Suprapubic skin (tissue), 4 donors: ENCODE measurements around the gene RNASEH1. TPM values are rescaled to one million over a fixed set of nuclear protein-coding genes. Genes with fewer than 3 reads are reported as not detected.

ENCODE experiments used
- DNase-seq, 2 donors: peaks; one replicate each; pipeline ENCODE4 v3.0.0-alpha.2; 2019; ENCODE audit warnings: low spot score in 2 of 2
- H3K27ac ChIP-seq: fragments of 200-600 bp; sonication (generic); one replicate; pipeline ENCODE4 v1.5.1; 2019
- H3K27me3 ChIP-seq: fragments of 200-600 bp; sonication (generic); one replicate; pipeline ENCODE4 v1.5.1; 2019
- H3K36me3 ChIP-seq: fragments of 200-600 bp; sonication (generic); one replicate; pipeline ENCODE4 v1.5.1; 2019
- H3K4me1 ChIP-seq: fragments of 200-600 bp; sonication (generic); one replicate; pipeline ENCODE4 v1.5.1; 2019
- H3K4me3 ChIP-seq: fragments of 200-600 bp; sonication (generic); one replicate; pipeline ENCODE4 v1.5.1; 2019; ENCODE audit warnings: mild to moderate bottlenecking
- H3K9me3 ChIP-seq: fragments of 200-600 bp; sonication (generic); one replicate; pipeline ENCODE4 v1.5.1; 2019
- EP300 ChIP-seq: sonication (generic); formaldehyde crosslinking; IDR thresholded peaks from one replicate; pipeline ENCODE4 v1.6.1; 2017; ENCODE audit warnings: antibody characterized with exemption
- POLR2A ChIP-seq, 2 donors: fragments of 450-650 bp; IDR thresholded peaks; one replicate each; pipeline ENCODE4 v1.6.1; 2017; ENCODE audit warnings: antibody characterized with exemption in 2 of 2, mild to moderate bottlenecking in 2 of 2, moderate library complexity in 2 of 2
- POLR2AphosphoS5 ChIP-seq, 3 donors: sonication (generic); formaldehyde crosslinking; IDR thresholded peaks; one replicate each; pipeline ENCODE4 v1.6.1; 2017; ENCODE audit warnings: antibody characterized with exemption in 3 of 3
- WGBS: methylation state at CpG from one replicate; pipeline ENCODE4 v1.1.5; 2018; 5-methylcytosine and 5-hydroxymethylcytosine counted together
- total RNA-seq, 4 donors: library from RNA; depleted of rRNA; stranded (reverse); fragments of >200 nt; gene quantifications; one replicate each; pipeline ENCODE4 v1.1.0, GENCODE V29; 2016
- TF ChIP-seq, protein P1 (sequence below), 2 donors: fragments of 200-600 bp in 1 of 2; fragments of 450-650 bp in 1 of 2; sonication (generic) in 1 of 2; IDR thresholded peaks; one replicate each; pipeline ENCODE4 v1.5.1; 2016 to 2019; ENCODE audit warnings: antibody characterized with exemption in 2 of 2, mild to moderate bottlenecking in 1 of 2, moderate library complexity in 1 of 2

Gene RNASEH1
- total RNA-seq, 4 donors from 2014 or later, result 9.8 to 18.1 (median 15.4) TPM

DNA sequence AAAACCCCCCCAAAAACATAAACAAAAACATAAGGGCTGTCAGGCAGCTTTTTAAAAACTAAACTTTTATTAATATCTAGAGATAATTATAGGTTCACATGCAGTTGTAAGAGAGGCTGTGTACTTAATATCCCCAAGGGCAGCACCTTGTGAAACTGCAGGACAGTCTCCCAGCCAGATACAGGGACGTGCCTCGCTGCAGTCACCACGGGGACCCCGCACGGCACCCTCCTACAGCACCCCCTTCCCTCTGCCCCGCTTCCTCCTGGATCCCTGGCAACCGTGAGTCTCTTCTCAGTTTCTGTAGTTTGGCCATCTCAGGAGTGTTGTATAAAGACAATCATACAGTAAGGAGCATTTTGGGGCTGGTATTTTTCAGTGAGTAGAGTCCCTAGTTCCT, 30.0 kb upstream of the RNASEH1 start:
- WGBS, result 92% methylated on average over 7 of the region's 7 CpGs
- TF ChIP-seq POLR2AphosphoS5 (IDR thresholded peaks at IDR 0.05), result no peak
- H3K27ac ChIP-seq, result no peak overlapping the region
- H3K9me3 ChIP-seq, result no peaks in the 10 kb centered on the region
- no peak overlapping the region for H3K4me3 ChIP-seq
- DNase-seq, result no peak
- no peaks in the 10 kb centered on the region for H3K4me1 ChIP-seq
- no peaks in the 10 kb centered on the region for H3K27me3 ChIP-seq
- H3K36me3 ChIP-seq, result peaks cover 18% of the 10 kb centered on the region

DNA sequence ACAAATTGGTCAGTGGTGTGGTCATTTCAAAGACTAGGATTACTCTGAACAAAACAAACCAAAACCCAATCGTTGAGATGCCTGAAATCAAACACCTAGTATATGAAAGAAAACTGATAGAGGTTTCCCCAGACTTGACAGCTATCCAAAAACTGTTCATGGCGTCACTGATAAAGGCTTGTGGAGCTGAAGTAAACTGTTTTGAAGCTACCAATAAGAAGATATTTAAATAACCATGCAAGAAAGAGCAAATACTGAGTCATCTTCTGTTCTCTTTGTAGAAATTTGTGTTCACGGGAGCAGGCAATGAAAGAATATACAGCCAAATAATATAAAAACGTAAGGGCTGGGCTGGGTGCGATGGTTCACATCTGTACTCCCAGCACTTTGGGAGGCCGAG, 29.3 kb upstream of the RNASEH1 start:
- no peak overlapping the region for H3K27ac ChIP-seq
- no peak for DNase-seq
- 88% methylated on average over 6 of the region's 6 CpGs for WGBS

DNA sequence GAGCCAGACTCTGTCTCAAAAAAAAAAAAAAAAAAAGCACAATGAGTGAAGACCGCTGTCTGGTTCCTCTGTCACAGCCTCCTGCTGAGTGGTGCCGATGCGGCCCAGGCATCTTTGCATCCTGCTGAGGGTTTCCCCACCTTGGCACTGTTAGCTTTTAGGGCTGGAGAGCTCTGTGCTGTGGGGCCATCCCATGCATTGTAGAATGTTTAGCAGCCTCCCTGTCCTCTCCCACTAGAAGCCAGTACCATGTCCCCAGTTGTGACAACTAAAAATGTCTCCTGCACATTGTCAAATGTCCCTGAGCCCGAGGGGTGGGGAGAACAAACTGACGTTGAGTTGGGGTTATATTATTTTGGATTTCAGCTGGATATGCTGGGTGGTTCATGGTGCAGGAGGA, 28.9 kb upstream of the RNASEH1 start:
- WGBS, result 85% methylated on average over 5 of the region's 5 CpGs
- H3K4me3 ChIP-seq, result no peak overlapping the region
- no peaks in the 10 kb centered on the region for H3K9me3 ChIP-seq
- no peaks in the 10 kb centered on the region for H3K4me1 ChIP-seq
- no peak overlapping the region for H3K27ac ChIP-seq
- H3K27me3 ChIP-seq, result no peaks in the 10 kb centered on the region
- DNase-seq, result no peak
- H3K36me3 ChIP-seq, result peaks cover 24% of the 10 kb centered on the region
- TF ChIP-seq POLR2AphosphoS5 (IDR thresholded peaks at IDR 0.05) (no peak), POLR2A (IDR thresholded peaks at IDR 0.05) (no peak)
- TF ChIP-seq, protein P1, sequence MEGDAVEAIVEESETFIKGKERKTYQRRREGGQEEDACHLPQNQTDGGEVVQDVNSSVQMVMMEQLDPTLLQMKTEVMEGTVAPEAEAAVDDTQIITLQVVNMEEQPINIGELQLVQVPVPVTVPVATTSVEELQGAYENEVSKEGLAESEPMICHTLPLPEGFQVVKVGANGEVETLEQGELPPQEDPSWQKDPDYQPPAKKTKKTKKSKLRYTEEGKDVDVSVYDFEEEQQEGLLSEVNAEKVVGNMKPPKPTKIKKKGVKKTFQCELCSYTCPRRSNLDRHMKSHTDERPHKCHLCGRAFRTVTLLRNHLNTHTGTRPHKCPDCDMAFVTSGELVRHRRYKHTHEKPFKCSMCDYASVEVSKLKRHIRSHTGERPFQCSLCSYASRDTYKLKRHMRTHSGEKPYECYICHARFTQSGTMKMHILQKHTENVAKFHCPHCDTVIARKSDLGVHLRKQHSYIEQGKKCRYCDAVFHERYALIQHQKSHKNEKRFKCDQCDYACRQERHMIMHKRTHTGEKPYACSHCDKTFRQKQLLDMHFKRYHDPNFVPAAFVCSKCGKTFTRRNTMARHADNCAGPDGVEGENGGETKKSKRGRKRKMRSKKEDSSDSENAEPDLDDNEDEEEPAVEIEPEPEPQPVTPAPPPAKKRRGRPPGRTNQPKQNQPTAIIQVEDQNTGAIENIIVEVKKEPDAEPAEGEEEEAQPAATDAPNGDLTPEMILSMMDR (IDR thresholded peaks at IDR 0.05), result no peak

More for the DNA sequence above, 29.3 kb upstream of the RNASEH1 start:
- no peaks in the 10 kb centered on the region for H3K9me3 ChIP-seq
- H3K4me3 ChIP-seq, result no peak overlapping the region
- H3K36me3 ChIP-seq, result peaks cover 20% of the 10 kb centered on the region
- no peaks in the 10 kb centered on the region for H3K27me3 ChIP-seq
- no peaks in the 10 kb centered on the region for H3K4me1 ChIP-seq
- no peak for TF ChIP-seq POLR2A (IDR thresholded peaks at IDR 0.05)
- TF ChIP-seq EP300, result no peak
- TF ChIP-seq, protein P1 (IDR thresholded peaks at IDR 0.05), result no peak
- TF ChIP-seq POLR2AphosphoS5 (IDR thresholded peaks at IDR 0.05), result no peak

DNA sequence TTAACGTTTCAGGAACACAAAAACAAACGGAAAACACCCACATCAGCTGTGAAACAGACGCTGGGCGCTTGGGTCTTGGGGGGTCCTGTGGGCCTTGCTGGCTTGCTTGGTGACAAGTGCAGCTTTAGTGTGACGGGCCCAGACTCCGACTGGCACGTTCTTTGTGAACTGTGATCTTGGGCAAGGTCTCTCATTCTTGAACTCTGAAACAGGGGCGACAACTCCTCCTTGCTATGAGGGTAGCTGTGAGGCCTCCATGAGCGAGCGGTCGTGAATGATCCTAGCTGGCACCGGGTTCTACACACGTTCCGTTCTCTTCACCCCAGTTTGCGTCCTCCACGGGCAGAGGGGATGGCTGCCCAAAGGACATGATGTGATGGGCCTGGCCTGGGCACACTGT, 28.1 kb upstream of the RNASEH1 start:
- Histone ChIP-seq H3K4me3 (no peak overlapping the region), H3K27ac (no peak overlapping the region), H3K4me1 (no peaks in the 10 kb centered on the region)

DNA sequence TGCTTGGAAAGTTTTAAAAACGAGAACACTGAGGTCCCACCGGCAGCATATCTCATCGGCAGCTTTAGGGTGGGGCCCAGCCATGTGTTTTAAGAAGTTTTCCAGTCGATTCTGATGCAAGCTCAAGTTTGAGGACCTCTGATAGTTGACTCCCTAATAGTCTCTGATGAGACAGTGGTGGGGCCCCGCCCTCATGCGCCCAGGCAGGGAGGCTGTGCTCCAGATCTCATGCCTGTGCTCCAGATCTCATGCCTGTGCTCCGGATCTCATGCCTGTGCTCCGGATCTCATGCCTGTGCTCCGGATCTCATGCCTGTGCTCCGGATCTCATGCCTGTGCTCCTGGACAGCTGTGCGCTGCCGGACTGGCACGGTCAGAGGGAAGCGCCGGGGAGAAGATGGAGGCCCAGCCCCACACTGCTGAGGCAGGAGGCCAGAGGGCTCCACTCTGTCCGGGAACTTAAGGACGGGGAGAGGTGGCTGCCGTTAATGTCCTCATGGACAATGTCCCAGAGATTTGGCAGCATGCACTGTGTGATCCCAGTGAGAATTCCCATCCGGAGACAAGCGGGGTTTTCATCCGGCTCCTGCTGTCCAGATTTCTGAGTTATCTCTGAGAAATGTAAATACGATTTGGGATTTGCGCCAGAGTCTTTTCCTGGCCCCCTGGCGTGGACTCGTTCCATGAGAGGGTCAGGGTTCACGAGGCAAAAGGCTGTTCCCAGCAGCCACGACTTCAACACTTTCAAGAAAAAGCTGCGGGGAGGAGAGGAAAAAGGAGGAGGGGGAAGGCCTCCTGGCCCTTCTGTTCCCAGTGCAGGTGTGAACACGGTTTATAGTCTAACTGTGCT, 27.4 kb upstream of the RNASEH1 start:
- no peaks in the 10 kb centered on the region for H3K4me1 ChIP-seq
- no peak for TF ChIP-seq EP300
- no peak for TF ChIP-seq POLR2AphosphoS5 (IDR thresholded peaks at IDR 0.05)
- no peak for TF ChIP-seq POLR2A (IDR thresholded peaks at IDR 0.05)
- TF ChIP-seq, protein P1 (IDR thresholded peaks at IDR 0.05), result no peak
- peaks cover 39% of the 10 kb centered on the region for H3K36me3 ChIP-seq
- WGBS, result 58% methylated on average over 17 of the region's 29 CpGs
- no peak overlapping the region for H3K4me3 ChIP-seq
- H3K9me3 ChIP-seq, result no peaks in the 10 kb centered on the region
- H3K27me3 ChIP-seq, result no peaks in the 10 kb centered on the region
- DNase-seq, result no peak
- H3K27ac ChIP-seq, result peak overlapping the region; percentile 41

More for the DNA sequence above, 28.1 kb upstream of the RNASEH1 start:
- no peaks in the 10 kb centered on the region for H3K9me3 ChIP-seq
- H3K27me3 ChIP-seq, result no peaks in the 10 kb centered on the region
- DNase-seq, result no peak
- TF ChIP-seq POLR2AphosphoS5 (IDR thresholded peaks at IDR 0.05) (no peak), POLR2A (IDR thresholded peaks at IDR 0.05) (no peak), EP300 (no peak)
- TF ChIP-seq, protein P1 (IDR thresholded peaks at IDR 0.05), result no peak
- WGBS, result 92% methylated on average over 16 of the region's 16 CpGs
- peaks cover 32% of the 10 kb centered on the region for H3K36me3 ChIP-seq
